DND-41 (cell line): ENCODE data around the gene TRIM45.

Experiments used
- EZH2 ChIP-seq: IDR thresholded peaks from 3 replicates; pipeline ENCODE4 v1.6.1; 2012; ENCODE audit warnings: borderline replicate concordance, low read depth, mild to moderate bottlenecking, moderate library complexity, low read length, inconsistent platforms; ENCODE audit not compliant: severe bottlenecking
- TF ChIP-seq, protein P1 (sequence below): IDR thresholded peaks from 2 replicates; pipeline ENCODE4 v1.5.1; 2012; ENCODE audit warnings: borderline replicate concordance, low read length, moderate library complexity, mild to moderate bottlenecking; ENCODE audit not compliant: poor library complexity, severe bottlenecking; ENCODE audit errors: extremely low read depth

DNA sequence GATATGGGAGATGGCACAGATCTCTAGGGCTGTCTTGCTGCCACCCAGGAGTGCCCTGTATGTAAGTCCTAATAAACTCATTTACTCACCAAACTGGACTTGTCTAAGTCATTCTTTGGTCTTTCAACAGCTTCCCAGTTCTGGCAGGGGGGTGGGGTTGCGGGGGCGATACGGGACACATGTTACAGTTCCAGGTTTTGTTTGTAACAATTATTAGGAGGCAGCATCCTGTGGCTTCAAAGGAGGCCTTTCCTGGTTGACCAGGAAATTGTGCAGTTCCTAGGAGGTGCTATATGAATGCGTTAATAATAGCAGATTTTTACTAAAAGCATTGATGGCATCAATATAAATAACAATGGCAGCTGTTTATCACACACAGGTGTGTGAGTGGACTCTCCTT is 42.7 kb upstream of the TRIM45 start:
- TF ChIP-seq EZH2, result no peak
- TF ChIP-seq, protein P1, sequence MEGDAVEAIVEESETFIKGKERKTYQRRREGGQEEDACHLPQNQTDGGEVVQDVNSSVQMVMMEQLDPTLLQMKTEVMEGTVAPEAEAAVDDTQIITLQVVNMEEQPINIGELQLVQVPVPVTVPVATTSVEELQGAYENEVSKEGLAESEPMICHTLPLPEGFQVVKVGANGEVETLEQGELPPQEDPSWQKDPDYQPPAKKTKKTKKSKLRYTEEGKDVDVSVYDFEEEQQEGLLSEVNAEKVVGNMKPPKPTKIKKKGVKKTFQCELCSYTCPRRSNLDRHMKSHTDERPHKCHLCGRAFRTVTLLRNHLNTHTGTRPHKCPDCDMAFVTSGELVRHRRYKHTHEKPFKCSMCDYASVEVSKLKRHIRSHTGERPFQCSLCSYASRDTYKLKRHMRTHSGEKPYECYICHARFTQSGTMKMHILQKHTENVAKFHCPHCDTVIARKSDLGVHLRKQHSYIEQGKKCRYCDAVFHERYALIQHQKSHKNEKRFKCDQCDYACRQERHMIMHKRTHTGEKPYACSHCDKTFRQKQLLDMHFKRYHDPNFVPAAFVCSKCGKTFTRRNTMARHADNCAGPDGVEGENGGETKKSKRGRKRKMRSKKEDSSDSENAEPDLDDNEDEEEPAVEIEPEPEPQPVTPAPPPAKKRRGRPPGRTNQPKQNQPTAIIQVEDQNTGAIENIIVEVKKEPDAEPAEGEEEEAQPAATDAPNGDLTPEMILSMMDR, result no peak
